ENCODE measurements around the gene PPP1R16B.
A peak's percentile ranks its signal among the peaks of the same experiment; 100 is the strongest.

Gene PPP1R16B

DNA sequence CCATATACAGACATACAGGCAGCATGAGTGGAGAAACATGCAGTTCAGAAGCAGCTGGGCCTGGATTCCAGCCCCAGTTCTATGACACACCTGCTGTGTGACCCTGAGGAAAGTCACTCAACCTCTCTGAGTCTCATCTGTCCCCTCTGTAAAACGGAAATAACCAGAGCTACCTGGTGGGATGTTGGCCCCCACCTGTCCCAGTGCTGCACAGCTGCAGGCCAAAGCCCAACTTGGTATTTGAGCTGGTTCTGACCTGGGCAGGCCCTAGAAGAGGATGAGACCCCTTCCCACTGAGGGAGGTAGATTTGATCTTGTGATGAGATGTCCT lies 55.5 kb downstream of the PPP1R16B start:
- Histone ChIP-seq H3K9me3 (ENCODE audit: insufficient read depth, low read length) (no peaks in the 10 kb centered on the region), H3K9ac (ENCODE audit: low read length) (peak overlapping the region; percentile 46), H3K9me2 (replicated peaks; ENCODE audit: insufficient read depth, low read length) (no peaks in the 10 kb centered on the region), H3K79me2 (ENCODE audit: insufficient read depth, low read length) (peaks cover 72% of the 10 kb centered on the region), H3K4me2 (ENCODE audit: low read depth, low read length, poor library complexity, severe bottlenecking) (peak overlapping the region; percentile 47), H3K36me3 (ENCODE audit: low read length) (no peaks in the 10 kb centered on the region), H3K27ac (ENCODE audit: low read depth, low read length) (peak overlapping the region; percentile 93), H4K20me1 (ENCODE audit: low read depth, low read length) (no peaks in the 10 kb centered on the region), H3F3A (ENCODE audit: insufficient read depth) (peaks cover 59% of the 10 kb centered on the region), H3K4me3 (ENCODE audit: insufficient read depth, low read length, poor library complexity, severe bottlenecking) (no peak overlapping the region), H3K27me3 (ENCODE audit: low read length) (no peaks in the 10 kb centered on the region), H2AFZ (ENCODE audit: low read depth, low read length, severe bottlenecking) (no peak overlapping the region)
- TF ChIP-seq, protein P1, sequence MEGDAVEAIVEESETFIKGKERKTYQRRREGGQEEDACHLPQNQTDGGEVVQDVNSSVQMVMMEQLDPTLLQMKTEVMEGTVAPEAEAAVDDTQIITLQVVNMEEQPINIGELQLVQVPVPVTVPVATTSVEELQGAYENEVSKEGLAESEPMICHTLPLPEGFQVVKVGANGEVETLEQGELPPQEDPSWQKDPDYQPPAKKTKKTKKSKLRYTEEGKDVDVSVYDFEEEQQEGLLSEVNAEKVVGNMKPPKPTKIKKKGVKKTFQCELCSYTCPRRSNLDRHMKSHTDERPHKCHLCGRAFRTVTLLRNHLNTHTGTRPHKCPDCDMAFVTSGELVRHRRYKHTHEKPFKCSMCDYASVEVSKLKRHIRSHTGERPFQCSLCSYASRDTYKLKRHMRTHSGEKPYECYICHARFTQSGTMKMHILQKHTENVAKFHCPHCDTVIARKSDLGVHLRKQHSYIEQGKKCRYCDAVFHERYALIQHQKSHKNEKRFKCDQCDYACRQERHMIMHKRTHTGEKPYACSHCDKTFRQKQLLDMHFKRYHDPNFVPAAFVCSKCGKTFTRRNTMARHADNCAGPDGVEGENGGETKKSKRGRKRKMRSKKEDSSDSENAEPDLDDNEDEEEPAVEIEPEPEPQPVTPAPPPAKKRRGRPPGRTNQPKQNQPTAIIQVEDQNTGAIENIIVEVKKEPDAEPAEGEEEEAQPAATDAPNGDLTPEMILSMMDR (IDR thresholded peaks at IDR 0.05; ENCODE audit: insufficient read depth, low read length, poor library complexity, severe bottlenecking), result no peak
- no peak for TF ChIP-seq EZH2phosphoT487 (conservative IDR thresholded peaks at IDR 0.05; ENCODE audit: low read length)

DNA sequence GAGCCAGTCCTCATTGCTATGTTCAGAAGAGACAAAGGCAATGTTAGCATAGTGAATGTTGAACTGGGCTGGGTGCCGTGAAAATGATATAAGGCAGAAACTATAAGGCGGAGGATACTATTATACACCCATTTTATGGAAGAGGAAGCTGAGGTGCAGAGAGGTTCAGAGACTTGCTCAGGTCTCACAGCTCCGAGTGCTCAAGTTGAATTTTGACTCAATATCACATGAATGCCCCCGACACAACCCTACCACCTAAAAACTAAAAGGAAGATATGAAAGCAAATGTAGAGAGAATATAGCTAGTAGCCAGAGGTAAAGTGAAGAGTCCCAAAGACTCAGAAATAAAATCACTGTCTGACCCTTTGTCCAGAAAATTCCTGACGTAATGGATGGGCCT lies 56.7 kb downstream of the PPP1R16B start:
- Histone ChIP-seq H3K27me3 (ENCODE audit: low read length) (no peaks in the 10 kb centered on the region), H3K4me3 (ENCODE audit: insufficient read depth, low read length, poor library complexity, severe bottlenecking) (no peak overlapping the region), H3K9me3 (ENCODE audit: insufficient read depth, low read length) (no peaks in the 10 kb centered on the region), H3K36me3 (ENCODE audit: low read length) (no peaks in the 10 kb centered on the region), H3K9ac (ENCODE audit: low read length) (peak overlapping the region; percentile 46), H3K79me2 (ENCODE audit: insufficient read depth, low read length) (peaks cover 71% of the 10 kb centered on the region), H3F3A (ENCODE audit: insufficient read depth) (peaks cover 71% of the 10 kb centered on the region), H4K20me1 (ENCODE audit: low read depth, low read length) (no peaks in the 10 kb centered on the region), H3K4me2 (ENCODE audit: low read depth, low read length, poor library complexity, severe bottlenecking) (peak overlapping the region; percentile 47), H2AFZ (ENCODE audit: low read depth, low read length, severe bottlenecking) (no peak overlapping the region), H3K27ac (ENCODE audit: low read depth, low read length) (peak overlapping the region; percentile 93), H3K9me2 (replicated peaks; ENCODE audit: insufficient read depth, low read length) (no peaks in the 10 kb centered on the region)
- TF ChIP-seq, protein P1 (IDR thresholded peaks at IDR 0.05; ENCODE audit: insufficient read depth, low read length, poor library complexity, severe bottlenecking), result no peak
- no peak for TF ChIP-seq EZH2phosphoT487 (conservative IDR thresholded peaks at IDR 0.05; ENCODE audit: low read length)

DNA sequence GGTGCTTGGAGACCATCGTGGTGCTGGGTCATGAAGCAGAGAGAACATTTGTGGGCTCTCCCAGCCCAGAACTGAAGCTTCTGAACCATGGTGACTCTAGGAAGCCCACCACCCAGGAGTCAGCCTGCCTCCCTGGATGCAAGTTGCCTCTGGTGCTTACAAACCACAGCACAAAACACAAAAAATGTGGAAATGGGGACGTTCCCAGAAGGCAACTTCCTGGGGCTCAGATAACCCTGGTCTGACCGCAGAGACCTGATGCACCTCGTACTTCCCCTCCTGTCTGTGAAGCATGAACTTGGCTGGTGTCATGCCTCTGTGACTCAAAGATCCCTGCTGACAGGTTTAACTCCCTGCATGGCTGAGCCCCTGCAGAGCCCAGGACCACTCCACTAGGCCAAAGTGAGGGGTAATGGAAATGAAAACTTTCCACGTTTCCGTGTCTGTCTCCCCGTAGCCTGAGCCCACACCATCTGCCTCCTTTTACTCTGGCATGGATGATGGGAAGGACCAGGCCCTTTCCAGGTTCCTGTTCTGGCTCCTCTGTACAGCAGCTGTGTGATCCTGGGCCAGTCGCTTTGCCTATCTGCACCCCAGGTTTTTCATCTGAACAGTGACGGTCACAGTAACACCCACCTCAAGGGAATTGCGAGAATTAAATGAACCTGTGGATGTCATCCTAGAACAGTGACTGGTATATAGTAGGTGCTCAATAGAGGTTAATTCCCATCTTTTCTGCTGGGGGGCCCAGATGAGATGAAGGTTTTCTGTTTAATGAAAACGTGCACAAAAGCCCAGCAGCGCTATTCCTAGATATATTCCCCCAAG lies 57.7 kb downstream of the PPP1R16B start:
- Histone ChIP-seq H2AFZ (ENCODE audit: low read depth, low read length, severe bottlenecking) (no peak overlapping the region), H3K36me3 (ENCODE audit: low read length) (no peaks in the 10 kb centered on the region), H3K27me3 (ENCODE audit: low read length) (no peaks in the 10 kb centered on the region), H3K9ac (ENCODE audit: low read length) (peak overlapping the region; percentile 46), H3F3A (ENCODE audit: insufficient read depth) (peaks cover 69% of the 10 kb centered on the region), H3K9me3 (ENCODE audit: insufficient read depth, low read length) (no peaks in the 10 kb centered on the region), H3K4me2 (ENCODE audit: low read depth, low read length, poor library complexity, severe bottlenecking) (peak overlapping the region; percentile 47), H3K27ac (ENCODE audit: low read depth, low read length) (peak overlapping the region; percentile 93), H3K9me2 (replicated peaks; ENCODE audit: insufficient read depth, low read length) (no peaks in the 10 kb centered on the region), H3K4me3 (ENCODE audit: insufficient read depth, low read length, poor library complexity, severe bottlenecking) (no peak overlapping the region), H4K20me1 (ENCODE audit: low read depth, low read length) (no peaks in the 10 kb centered on the region), H3K79me2 (ENCODE audit: insufficient read depth, low read length) (peaks cover 71% of the 10 kb centered on the region)
- TF ChIP-seq, protein P1 (IDR thresholded peaks at IDR 0.05; ENCODE audit: insufficient read depth, low read length, poor library complexity, severe bottlenecking), result no peak
- no peak for TF ChIP-seq EZH2phosphoT487 (conservative IDR thresholded peaks at IDR 0.05; ENCODE audit: low read length)

Data from SU-DHL-6 (cell line).